CD4-positive, alpha-beta T cell treated with Interleukin-15 for 1 hour (primary cell): ENCODE data around the gene UNC5B.

Experiments used
- DNase-seq: peaks from one replicate; pipeline ENCODE4 v3.0.0-alpha.2; 2020

Gene UNC5B

DNA sequence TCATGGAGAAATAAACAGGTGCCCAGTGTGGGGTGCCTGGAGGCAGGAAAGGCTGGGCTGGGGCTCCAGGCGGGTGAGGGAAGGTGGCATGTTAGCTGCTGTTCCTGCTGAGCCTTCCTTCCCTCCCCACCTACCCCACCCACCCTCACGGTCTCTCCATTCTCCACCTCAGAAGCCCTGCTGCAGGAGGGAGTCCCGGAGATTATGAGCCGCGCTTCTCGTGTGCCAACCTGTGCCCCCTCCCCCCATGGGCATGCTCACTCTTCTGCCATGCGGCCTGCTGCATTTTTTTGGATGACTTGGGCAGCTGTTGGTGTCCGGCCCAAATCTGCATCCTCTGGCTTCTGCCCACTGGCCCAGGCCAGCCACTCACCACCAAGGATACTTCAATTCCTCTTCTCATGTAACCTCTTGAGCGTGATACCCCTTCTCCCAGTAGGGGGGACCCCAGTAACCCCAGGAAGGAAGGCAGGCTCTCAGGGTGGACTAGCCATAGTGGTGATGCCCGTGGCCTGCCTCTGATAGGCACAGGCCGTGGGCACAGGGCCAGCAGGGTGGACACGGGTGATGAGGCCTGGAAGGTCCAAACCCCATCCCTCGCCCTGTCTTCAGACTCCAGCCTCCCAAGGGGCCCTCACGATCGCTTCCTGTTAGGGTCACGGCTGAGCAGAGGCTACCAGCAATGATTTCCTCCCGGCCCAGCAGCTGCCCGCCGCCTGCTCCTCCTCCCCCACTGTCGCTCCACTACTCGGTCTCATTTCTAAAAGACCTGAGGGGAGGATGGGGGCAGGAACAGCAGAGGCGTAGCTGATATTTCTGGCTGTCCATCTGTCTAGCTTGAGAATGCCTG lies 27.8 kb downstream of the UNC5B start:
- no peak for DNase-seq

DNA sequence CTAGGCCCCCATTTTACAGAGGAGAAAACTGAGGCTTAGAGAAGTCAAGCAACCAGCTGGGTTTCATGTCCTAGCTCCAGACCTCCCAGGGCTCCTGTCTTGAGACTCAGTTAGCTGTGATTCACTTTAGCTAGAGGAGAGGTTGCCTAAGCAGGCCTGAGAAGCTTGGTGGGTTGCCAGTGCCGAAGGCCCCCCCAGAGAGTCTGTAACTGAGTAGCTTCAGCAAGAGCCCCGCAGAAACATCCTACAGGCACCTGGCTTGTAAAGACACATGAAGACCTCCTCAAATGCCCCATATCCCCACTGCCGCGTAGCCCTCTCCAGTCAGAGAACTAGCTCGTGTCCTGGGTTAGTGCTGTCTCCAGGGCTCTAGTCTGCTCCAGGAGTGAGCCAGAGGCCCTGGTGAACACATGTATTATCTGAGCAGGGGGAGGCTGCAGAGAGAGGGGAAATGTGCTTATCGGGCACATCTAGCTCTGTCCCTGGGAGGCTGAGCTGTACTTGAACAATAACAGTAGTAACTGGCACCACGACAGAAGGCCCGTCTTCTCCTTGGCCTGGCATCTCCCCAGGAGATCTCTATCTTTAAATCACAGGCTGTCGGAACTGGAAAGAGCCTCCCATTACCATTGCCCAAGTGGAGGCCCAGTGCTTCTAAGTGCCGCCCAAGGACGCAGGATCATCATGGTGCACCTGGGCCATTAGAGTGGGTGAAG lies 28.9 kb downstream of the UNC5B start:
- no peak for DNase-seq

DNA sequence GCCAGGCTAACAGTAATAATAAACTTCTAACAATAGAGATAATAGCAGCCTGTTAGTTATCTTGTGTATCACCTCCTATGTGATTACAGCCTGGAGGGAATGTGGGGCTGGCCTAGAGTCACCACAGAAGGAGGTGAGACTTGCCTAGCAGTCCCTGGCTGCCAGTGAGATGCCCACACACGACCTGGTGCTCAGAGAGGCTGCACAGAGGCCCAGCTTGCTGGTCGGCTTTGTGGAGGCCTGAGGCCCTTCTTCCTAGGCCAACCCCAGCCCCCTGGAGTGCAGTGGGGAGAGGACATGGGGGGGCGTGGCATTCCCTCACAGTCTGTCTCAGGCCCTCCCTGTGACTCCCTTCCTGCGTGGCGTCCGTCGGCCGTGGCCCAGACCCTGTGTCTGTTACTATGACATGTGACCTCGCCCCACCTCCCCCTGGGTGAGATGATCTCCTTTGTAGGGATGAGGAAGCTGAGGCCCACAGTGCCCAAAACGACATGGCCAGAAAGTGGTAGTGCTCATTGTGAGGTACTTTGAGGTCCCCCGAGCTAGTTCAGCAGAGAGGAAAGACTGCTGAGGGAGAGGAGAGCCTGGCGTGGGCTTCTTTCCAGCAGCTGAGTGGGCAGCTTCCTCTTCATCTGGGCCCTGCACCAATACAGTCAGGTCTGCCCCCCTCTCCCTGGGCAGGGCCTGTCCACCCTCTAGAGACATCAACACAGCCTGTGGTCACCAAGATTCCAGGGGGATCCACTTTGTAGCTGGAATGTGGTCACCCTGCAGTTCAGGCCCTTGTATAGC lies 29.7 kb downstream of the UNC5B start:
- DNase-seq = no peak

DNA sequence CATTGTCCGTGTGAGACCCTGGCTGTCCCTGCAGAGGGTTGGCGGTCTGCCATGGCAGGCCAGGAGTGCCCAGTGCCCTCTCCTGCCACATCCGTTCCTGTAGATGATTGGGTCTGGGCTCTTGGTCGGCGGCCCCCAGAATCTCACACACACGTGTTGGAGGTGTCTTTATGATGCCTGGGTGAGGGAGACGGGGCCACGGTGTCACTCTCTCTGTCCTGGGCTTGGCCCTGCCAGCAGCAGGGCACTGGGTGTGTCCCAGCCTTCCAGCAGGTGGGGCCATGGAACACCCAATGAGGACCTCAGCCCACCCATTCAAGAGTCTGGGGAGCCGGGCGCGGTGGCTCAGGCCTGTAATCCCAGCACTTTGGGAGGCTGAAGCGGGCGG lies 30.2 kb downstream of the UNC5B start:
- DNase-seq = no peak

DNA sequence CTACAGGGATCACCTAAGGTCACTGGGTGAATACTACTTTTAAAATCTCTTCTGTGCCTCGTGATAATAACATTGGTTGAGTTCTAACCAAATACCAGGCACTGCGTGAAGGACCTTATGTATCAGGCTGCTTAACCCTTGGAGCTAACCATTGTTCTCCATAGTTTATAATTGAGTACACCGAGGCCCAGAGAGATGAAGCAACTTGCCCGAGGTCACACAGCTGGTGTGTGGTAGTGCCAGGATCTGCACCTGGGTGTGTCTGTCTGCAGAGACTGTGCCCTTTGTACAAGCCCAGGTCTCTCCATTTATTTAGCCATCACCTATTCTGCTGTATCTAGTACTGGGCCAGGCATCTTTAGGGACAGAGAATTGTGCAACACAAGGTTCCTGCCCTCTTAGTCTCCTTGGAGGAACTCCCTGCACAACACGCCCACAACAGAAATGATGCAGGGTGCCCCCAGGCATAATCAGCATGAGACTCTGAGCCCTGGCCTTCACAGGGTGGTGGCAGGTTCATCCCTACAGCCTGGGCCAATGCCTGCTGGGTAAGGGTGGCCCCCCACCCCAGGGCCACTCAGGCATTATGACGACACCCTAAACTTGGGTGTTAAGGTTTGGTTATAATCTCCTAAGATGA lies 31.5 kb downstream of the UNC5B start:
- DNase-seq = no peak

DNA sequence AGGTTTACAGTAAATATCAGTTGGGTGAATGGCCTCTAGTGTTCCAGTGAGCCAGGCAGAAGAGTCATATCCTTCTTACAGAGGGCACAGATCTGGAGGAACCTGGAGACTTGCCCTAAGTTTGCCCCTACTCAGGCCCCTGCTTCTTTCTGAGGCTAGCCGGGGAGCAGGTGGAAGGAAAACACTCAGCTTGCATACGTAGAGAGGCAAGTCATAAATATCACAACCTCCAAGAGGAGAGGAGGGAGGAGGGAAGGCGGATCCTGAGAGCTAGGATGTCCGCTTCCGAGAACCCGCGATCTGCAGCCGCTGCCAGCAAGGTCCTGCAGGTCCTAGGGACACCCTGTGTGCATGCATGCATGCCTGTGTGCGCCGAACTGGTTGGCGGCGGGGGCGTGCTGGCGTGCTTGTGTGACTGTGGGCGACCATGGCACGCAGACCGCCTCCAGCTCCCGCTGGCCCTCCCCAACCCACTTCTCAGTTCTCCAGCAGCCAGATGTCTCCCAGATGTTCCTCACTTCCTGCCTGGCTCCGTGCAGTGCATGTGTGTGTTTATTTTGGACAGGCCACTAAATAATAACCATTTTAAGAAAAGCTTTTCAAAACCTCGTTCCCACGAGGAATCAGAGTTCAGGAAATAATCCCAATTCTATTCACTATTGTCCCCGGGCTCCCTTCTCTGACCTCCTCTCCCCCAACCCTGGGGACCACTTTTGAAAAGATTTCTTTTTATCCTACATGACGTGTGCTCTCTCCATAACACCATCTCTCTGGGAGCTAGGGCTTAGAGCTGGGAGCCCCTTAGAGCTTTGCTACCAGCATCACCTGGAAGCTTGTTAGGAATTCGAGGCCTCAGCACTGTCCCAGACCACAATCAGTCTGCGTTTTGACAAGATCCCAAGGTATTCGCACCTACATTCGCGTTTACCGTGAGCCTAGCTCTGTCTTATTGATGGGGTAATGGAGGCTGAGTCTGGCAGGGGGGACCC lies 32.4 kb downstream of the UNC5B start:
- no peak for DNase-seq

DNA sequence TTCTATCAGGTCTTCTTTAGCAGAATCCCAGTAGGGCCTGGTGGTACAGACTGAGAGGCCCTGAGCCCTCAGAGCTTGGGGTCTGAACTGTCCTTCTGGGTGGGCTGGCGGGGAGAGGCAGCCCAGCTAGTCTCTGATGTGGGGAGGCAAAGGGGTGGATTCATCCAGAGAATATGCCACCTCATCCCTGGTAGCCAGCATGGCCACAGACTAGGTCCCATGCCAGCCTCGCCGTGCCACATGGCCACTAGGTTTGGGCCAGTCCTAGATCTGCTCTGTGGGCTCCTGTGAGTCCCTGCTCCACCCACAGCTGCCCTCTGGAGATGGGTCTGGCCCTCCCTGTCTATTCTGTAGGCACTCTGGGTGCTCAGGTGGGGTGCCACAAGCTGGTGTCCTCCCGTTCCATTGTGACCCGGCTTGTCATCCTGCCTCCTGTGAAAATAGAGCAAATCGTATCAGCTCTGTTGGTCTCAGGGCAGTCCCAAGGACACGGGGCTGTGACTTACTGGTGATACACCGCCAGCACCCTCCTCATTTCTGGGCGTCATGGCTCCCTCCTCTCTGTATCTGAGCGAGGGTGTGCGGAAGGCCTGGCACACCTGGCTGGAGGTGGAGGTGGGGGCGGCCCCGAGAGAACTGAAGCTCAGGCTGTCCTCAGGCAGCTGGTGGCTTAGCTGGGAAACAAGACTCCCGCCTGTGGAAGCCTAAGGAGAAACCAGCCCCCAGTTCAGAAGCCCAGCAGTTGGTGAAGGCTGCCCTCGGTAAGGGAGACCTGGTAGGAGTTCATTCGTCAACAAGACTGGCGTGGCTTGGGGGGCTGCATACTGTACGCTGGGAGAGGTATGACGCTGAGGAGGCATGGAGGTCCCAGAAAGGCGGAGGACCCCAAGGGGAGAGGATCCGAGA lies 33.3 kb downstream of the UNC5B start:
- DNase-seq = no peak

DNA sequence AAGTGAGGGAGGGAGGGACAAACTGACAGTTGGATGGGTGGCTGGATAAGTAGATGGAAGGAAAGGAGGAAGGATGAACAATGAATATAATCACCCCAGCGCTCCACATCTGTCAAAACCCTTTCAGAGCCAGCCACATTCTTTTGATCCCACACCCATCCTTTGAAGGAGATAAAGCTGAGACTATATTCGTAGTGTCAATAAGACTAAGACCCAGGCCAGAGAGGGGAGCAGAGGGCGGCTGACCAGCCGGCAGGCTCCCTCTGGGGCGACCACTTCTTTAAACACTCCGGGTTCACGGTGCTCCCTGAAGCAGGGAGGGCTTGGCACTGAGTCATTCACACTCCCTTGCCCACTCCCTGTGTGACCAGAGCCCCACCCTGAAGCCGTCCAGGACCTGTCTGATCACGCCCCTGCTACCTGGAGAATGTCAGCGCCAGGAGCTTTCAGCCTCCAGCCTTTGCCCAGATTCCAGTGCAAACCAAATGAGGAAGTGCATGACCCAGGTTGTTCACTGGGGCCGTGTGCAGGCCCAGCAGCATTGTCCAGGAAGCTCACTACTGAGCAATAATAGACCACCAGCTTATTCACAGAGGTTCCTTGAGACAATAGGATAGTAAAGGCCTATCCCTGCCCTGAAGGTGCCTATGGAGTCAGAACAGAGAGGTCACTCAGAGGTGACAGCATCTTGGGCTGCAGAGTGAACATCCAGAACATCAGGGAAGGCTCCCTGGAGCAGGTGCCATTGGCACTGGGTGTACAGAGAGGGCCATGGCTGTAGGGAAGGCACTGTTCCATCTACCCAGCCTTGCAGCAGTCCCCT lies 34.4 kb downstream of the UNC5B start:
- DNase-seq = no peak

DNA sequence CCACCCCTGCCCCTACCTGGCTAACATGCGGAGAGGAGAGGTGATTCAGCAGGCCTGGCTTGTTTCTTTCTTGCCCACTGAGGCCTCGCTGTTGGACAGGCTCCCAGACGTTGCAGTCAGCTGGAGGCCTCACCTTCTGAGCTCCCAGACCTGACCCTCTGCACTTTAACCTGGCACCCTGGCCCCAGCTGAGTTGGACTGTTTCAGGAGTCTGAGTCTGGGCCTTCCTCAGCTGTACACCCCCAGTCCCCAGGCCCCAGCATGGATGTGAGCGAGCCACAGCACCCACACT lies 35.0 kb downstream of the UNC5B start:
- no peak for DNase-seq

DNA sequence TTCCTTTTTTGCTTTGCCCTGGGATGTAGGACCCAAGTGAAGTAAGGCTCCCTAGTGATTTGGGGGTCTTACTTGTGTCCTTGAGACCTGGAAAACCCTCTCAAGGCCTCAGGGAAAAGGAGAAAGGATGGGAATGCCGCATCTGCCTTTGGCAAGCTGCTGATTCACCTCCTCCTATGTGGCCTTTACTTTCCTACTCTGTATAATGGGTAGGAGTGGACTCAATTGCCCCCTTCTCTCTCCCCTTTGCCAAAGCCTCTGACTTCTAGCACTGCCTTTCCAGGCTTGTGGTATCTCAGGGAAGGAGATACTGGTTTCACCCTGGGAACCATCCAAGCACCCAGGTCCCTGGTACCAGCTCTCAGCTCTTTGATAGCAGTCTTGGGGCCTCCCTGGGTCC lies 35.4 kb downstream of the UNC5B start:
- no peak for DNase-seq

DNA sequence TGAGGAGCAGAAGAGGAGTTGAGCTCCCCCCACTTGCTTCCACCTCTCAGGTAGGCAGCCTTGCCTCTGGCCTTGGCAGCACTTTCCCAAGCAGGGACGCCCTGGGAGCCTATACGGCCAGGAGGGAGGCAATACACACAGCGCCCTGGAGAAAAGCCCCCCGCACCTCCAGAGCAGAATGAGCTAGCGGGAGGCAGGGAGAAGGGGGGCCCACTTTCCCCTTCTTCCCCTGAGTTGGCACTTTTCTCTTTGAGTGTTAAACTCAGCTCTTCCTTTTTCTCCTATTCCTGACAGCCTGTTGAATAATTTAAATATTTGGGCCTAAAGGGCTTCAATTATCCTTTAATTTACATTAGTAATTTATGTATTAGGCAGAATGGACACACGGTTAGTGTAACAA lies 35.8 kb downstream of the UNC5B start:
- no peak for DNase-seq

DNA sequence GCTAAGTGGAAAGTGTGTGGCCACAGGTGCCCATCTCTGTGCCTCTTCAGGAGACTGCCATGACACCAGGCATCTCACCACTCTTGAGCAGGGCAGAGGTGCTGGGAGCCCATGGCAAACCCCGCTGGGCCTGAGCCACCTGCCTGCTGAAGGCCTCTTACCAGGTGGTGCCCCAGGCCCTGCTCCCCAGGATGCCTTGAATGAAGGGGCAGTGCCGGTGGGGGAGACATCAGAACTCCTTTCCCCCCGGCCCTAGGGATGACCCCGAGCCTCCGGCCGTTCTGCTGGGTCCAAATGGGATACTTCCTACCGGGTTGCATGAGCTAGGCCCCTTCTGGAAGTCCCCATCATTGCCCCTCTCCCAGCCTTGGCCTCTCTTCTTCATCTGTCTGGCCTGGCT lies 37.6 kb downstream of the UNC5B start:
- no peak for DNase-seq

DNA sequence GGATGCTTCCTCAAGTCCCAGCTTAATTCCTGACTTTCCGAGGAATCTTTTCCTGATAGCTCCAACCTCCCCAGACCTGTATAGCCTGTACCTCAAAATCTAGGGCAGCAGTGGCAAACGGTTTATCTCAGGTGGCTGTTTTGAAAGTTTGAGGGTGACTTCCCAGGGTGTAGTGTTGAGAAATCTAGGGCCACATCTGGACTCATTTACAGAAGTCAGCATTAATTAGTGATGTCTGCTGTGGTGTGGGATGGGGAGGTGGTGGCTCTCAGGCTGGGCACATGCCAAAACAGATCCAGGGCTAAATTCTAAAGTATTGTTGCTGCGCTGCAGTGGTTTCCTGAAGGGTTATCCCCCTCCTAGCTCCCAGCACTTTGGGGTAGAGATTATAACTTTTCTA lies 38.0 kb downstream of the UNC5B start:
- DNase-seq = no peak

DNA sequence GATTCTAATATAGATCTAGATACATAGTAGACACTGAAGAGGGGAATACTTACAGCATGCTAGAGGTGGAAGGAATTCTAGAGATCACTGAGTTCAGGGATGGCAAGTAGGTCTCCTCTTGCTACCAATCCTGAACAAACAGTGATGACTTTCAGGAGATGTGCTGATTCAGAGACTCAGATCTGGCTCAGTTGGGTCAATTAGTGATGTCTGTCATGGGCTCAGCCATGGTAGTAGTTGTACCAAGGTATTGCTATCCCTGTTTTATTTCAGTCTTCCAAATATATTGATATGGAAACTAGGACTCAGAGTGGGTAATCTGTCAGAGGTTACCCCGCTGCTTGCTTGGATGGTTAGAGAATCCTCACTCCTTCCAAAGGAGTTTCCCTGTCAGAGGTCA lies 38.5 kb downstream of the UNC5B start:
- no peak for DNase-seq

DNA sequence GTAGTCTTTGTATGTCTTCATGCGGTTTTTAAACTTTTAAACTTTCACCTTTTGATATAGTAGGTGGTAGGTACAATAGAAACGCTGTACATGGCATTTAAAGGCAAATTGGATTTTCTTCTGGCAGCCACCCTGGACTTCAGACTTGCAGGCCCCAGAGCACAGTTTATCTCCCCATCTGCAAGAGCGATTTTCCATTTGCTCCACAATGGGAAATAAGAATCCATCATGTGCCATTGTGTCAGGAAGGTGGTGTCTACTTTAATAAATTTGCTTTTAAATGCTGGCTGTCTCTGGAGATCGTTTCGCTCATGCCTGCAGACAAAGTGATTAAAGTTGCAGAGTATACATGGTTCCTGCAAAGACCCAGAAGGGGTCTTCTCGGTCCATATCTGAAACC lies 38.9 kb downstream of the UNC5B start:
- DNase-seq = no peak

DNA sequence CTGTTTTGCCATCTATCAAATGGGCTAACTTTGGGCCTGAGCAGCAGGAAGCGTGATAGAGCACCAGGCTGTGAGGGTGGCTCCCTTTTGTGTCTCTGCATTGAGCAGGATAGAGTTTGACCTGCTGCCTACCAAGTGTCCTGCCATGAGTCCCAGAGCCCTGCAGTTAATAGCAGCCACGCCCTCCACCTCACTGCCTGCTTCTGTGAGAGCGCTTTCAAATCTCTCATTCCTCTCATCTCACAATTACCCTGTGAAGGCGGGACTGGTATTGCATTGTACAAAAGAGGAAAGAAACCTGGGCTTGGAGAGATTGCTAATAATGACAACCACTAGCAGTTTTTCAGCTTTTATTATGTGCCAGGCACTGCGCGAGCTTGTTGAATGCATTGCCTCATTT lies 39.9 kb downstream of the UNC5B start:
- DNase-seq = no peak

DNA sequence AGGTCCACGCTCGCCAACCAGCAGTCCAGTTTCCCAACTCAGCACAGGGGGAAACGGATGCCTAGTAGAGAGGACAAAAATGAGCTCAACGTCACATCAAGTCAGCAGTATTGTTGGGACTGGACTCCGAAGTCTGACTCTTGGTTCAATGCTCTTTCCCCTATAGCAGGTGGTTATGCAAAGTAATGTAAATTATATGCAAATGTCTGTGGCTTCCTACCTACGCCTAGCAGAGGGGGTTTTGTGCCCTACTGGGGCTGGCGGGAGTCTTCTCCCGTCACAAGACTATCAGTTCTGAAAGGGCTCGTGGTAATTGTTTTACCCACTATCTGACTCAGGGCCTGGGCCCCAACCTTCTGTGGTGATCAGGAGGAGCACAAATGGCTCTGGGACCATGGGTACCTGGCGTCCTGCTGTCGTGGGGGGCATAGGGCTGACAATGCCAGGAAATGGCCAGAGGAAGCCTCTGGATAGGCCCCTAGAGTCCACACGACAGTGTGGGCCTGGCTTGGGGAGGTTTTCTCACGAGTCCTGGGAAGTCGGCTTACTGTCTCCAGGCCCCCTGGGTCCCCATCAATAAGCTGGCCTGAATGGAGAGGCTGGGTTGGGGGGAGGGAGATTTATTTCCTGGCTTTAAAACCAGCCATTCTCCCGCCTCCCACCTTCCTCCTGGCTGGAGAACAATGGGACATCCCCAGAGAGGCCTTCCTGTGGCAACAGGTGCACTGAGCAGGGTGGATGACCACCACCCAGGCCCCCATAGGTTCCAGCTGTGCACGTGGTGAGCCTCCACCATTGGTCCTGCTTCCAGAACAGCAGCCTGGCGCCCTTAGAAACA lies 41.8 kb downstream of the UNC5B start:
- DNase-seq = no peak

DNA sequence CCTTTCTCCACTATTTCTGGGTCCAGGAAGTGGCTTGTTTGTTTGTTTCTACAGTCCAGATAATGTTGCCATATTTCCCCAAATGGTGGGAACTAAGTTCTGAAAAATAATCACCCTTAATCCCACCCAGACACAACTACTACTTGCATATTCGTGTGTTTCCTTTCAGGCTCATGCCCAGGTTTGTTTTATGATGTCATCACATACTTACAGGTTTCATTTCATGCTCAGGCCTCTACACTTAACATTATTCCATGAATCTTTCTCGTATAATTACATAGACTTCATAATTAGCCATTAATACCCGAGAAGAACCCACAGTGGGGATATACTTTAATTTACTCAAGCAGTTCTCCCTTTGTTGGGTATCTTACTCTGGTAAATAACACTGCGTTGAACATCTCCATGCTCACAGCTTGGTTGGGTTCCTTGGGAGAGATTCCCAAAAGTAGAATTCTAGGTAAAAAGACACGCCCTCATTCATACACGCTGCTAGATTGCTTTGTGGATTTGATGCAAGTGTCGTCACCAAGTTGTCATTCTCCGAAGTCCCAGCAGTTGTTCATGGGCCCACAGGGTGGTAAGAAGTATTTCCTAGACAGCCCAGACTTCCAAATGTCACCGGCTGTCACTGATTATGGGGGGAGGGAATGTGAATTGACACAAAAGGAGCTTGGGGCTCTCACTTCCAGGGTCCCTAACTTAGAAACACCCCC lies 42.6 kb downstream of the UNC5B start:
- DNase-seq = no peak

DNA sequence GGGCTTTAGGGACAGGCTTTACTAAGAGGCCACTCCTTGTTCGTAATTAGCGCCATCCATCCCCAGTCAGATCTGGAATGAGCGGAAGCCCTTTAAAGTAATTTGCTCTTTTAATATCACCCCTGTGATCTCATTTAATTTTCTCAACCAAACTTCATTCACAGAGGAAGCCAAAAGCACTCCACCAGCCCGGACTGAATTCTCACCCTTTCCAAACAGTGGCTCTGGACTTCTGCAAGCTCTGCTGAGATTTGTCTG lies 43.1 kb downstream of the UNC5B start:
- no peak for DNase-seq
